HG02884 (cell line): Measurements from ENCODE around the gene SPACDR.

Experiments
- ATAC-seq: cut with Tn5 transposase; IDR thresholded peaks from one replicate; pipeline ENCODE4 v1.9.1; 2021; ENCODE audit warnings: mild to moderate bottlenecking, moderate library complexity; ENCODE audit not compliant: unreplicated experiment

SPACDR gene

DNA sequence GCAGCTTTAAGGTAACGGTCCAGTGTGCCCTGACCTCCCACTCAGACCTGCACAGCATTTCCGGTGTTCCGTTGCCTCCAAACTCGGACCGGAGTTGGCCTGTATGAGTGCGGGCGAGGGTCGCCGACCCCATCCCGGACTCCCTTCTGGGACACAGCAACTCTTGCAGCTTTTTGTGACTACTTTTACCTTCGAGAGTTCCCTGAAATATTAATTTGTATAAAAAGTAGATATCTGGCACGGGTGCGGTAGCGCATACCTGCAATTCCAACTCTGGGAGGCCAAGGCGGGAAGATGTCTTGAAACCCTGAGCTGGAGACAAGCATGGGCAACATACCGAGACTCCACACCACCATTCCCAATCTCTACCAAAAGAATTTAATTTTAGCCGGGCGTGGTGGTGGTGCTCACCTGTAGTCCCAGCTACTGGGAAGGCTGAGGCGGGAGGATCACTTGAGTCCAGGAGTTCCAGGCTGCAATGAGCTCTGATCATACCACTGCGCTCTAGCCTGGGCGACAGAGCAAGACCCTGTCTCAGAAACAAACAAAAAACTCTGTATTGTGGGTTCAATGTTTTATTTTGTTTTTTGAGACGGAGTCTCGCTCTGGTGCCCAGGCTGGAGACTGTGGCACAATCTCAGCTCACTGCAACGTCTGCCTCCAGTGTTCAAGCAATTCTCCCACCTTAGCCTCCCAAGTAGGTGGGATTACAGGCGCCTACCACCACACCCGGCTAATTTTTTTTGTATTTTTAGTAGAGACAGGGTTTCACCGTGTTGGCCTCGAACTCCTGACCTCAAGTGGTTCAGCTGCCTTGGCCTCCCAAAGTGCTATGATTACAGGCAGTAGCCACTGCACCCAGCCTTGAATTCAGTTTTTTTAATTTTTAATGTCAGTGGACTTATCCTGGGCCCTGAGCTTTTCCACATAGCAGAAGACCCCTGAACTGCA is 26.6 kb downstream of the SPACDR start:
- no peak for ATAC-seq

DNA sequence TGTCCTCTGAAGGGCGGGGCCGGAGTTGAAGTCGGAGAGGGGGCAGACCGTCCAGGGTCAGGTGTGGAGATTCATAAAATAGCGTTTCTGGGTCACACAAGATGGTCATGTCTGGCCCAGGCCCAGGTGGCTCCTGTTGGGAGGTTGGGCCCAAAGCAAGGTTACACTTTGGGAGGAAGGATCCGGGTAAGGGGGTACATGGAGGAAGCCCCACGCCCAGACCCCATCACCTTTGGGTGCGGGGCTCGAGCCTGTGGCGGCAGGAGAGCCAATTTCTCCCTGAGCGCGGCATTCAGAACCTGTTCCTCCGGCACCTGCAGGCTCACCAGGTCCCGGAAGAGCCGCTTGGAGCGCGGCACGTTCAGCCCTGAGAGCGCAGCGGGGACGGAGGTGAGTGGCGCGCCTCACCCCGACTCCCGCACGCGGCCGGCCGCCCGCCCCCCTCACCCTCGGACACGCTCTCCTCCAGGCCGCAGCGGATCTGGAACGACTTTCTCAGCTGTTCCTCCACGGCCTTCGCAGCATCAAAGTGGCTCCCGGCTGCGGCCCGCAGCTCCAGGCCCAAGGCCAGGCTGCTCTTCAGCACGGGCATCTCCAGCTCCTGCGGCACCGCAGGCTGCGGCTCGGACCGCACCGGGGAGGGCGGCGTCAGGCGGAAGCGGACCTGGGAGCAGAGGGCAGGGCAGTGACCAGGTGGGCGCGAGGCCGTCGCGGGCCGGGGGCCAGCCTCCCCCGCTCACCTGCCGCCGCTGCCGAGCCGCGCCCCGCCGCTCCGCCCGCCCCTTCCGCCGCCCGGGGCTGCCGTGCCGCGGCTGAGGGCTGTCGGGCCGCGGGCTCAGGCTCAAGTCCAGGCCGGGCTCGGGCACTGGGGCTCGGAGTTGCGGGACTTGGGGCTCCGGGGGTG is 28.4 kb downstream of the SPACDR start:
- peak; percentile 23 for ATAC-seq

DNA sequence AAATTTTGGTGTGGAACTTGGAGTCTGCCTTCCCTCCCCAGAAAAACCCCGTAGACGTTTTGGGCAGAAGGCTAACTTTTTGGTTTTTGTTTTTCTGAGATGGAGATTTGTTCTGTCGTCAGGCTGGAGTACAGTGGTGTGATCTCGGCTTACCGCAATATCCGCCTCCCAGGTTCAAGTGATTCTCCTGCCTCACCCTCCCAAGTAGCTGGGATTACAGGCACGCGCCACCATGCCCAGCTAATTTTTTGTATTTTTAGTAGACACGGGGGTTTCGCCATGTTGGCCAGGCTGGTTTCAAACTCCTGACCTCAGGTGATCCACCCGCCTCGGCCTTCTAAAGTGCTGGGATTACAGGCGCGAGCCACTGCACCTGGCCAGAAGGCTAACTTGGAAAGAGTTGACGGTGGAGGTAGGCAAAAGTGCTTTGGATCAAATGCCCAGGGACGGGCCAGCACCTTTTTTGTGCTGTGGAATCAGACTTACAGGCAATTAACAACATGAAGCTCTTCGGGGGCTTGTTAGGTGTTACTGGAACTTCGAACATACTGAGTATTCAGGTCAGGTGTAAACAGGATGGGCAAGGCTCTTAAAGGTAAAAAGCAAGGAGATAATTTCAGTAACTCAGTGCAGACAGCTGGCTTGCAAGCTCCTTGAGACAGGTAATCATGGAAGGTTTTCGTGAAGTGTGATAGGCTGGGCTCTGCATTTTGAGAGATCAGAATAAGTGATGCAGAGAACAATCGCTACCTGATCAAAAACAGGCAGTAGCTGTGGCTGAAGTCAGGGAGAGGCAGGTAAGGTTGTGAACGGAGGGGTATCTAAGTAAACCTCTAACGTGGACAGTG is 29.5 kb downstream of the SPACDR start:
- no peak for ATAC-seq

DNA sequence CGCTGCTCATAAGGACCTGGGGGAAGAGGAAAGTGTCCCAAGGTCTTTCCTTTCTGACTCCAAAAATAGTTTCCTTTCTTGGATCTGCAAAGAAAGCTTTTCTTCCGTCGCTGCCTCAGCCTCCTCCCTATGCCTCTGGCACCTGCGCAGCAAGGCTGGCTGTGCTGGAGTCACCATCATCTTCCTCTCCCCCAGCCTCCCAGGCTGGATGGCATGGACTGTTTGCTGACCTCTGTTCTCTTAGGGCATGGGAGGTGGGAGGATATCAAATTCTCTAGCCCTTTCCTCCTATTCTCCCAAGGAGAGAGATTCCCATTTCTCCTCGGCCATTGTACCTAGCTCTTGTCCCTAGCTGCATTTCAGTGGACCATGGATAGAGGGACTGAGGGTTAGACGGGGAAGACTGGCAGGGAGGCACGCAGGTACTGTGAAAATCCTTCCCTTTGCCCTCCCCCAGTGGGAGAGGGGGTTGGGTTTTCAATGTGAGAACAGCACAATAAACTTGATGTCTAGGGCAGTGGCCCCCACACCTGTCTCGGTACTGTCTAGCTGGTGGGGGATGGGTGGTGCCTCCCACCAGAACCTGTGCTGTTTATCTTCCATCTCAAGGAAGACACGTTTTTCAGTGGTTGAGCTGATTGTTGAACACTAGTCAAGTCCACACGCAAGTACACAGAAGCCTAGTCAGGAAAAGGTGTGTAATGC is 30.3 kb downstream of the SPACDR start:
- ATAC-seq = no peak

DNA sequence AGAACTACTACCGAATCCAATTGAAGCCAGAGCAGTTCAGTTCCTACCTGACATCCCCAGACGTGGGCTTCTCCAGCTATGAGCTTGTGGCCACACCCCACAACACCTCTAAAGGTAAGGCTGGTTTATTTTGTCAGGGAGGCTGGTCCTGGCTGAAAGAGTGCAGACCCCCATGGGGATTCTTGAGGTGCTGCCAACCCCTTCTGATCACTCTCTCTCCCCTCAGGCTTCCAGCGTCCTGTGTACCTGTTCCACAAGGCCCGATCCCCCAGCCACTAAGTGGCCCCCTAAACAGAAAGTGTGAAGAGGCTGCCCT is 30.8 kb downstream of the SPACDR start:
- no peak for ATAC-seq

DNA sequence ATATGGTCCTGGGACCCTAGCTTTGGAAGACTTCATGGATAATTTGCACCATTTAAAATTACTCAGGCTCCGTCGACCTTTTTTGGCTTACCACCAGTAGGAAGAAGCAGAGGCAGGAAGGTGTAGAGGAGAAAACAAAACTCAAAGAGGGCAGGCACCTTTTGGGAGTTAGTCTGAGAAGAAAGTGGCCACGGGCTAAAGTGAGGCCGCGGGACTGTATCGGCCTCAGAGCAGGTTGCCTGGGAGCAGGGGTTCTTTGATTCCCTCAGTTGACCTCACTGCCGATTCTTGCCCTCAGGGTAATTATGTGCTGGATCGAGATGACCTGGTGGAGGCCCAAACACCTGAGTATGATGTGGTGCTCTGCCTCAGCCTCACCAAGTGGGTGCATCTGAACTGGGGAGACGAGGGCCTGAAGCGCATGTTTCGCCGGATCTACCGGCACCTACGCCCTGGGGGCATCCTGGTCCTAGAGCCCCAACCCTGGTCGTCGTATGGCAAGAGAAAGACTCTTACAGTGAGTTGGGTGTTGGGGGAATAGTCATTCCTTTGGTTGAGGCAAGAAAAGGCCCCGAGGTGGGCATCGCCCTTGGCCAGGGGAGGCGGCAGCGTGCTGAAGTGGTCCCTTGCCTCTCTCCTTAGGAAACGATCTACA is 31.3 kb downstream of the SPACDR start:
- no peak for ATAC-seq

DNA sequence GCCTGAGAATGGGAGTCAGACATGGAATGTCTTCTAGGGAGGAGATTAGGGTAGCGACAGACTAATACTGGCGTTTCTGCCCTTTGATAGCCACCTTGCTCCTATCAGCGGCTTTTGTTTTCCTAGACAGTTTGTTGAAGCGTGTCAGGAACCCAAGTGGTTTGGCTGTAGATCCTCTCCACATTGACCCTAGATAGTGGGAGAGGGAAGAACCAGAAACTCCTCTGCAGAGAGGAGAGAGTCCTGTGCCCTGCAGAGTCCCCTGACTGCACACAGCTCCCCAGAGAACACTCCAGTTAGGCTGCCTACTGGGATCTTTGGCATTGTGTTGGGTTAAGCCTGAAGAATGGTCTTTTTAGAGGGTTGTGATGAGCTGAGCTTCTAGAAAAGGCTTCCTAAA is 32.0 kb downstream of the SPACDR start:
- no peak for ATAC-seq

DNA sequence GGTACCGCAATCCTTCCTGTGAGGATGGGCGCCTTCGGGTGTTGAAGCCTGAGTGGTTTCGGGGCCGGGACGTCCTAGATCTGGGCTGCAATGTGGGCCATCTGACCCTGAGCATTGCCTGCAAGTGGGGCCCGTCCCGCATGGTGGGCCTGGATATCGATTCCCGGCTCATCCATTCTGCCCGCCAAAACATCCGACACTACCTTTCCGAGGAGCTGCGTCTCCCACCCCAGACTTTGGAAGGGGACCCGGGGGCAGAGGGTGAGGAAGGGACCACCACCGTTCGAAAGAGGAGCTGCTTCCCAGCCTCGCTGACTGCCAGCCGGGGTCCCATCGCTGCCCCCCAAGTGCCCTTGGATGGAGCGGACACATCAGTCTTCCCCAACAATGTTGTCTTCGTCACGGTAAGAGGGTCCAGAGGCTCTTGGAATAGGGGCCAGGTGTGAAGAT is 32.7 kb downstream of the SPACDR start:
- no peak for ATAC-seq

DNA sequence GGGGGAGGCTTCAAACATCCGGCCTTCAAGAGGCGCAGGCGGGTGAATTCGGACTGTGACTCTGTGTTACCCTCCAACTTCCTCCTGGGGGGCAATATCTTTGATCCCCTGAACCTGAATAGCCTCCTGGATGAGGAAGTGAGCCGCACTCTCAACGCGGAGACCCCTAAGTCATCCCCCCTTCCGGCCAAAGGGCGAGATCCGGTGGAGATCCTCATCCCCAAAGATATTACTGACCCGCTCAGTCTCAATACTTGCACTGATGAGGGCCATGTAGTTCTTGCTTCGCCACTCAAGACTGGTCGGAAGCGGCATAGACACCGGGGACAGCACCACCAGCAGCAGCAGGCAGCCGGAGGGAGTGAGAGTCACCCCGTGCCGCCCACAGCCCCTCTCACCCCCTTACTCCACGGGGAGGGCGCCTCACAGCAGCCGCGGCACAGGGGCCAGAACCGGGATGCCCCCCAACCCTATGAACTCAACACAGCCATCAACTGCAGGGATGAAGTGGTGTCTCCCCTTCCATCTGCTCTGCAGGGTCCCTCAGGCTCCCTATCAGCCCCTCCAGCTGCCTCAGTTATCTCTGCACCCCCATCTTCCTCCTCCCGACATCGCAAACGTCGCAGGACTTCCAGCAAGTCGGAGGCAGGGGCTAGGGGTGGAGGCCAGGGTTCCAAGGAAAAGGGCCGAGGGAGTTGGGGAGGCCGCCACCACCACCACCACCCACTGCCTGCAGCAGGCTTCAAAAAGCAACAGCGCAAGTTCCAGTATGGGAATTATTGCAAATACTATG is 33.4 kb downstream of the SPACDR start:
- no peak for ATAC-seq

DNA sequence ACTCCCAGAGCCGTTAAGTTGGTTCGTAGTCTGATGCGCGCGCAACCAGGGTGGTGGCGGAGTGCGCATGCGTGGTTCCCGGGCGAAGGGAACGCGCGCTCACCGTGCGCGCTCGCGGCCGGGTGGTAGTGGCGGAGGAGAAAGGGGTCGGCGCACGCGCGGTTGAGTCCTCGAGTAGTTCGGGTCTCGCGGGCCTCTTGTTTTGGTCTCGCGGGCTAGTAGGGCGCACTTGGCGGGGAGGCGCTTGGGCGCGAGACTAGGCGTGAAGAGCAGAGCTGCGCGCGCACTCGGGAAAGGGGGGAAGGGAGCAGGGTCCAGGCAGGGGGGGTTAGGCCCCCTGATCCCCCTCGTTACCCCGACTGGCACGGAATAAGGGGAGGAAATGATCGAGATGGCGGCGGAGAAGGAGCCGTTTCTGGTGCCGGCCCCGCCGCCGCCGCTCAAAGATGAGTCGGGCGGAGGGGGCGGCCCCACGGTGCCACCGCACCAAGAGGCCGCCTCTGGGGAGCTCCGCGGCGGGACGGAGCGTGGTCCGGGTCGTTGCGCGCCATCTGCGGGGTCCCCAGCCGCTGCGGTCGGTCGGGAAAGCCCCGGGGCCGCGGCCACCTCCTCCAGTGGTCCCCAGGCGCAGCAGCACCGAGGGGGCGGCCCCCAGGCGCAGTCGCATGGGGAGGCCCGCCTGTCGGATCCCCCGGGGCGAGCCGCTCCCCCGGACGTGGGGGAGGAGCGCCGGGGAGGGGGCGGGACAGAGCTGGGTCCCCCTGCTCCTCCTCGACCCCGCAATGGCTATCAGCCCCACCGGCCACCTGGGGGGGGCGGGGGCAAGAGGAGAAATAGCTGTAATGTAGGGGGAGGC is 34.2 kb downstream of the SPACDR start, which contains the start of gene MEPCE:
Gene MEPCE, plus strand, starts transcription at position 195 of the 856 bp plus-strand sequence. Its CDS starts 188 bp downstream, at position 383.
- peak; percentile 34 for ATAC-seq

DNA sequence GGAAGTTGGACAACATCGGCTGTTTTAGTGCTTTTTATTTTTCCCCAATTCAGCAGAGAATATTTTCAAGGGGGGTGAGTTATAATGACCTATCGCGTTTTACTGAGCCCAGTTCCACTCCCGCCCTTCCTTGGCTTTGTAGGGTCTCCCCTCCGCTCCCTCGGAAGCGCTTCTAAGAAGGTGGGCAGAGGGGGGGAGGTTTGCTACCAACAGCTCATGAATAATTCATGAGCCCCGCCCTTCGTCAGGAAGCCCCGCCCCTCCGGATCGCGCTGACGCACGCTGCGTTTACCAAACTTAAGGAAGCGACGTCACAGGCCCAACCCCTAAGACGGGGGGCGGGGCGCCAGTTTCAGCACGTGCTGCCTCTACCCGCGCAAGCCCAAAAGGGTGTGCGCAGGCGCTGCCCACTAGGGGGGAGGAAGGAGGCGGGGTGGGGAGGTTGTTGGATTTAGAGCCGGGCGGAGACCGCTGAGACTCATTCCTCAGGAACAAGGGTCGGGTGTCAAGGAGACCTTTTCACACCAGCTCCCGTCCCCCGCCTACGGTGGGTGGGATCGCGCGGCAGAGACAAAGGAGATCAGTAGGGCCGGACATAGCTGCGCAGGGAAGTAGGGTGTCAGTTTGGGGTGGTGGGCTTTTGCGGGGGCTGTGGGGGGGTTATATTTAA is 35.0 kb downstream of the SPACDR start:
- peak; percentile 43 for ATAC-seq

DNA sequence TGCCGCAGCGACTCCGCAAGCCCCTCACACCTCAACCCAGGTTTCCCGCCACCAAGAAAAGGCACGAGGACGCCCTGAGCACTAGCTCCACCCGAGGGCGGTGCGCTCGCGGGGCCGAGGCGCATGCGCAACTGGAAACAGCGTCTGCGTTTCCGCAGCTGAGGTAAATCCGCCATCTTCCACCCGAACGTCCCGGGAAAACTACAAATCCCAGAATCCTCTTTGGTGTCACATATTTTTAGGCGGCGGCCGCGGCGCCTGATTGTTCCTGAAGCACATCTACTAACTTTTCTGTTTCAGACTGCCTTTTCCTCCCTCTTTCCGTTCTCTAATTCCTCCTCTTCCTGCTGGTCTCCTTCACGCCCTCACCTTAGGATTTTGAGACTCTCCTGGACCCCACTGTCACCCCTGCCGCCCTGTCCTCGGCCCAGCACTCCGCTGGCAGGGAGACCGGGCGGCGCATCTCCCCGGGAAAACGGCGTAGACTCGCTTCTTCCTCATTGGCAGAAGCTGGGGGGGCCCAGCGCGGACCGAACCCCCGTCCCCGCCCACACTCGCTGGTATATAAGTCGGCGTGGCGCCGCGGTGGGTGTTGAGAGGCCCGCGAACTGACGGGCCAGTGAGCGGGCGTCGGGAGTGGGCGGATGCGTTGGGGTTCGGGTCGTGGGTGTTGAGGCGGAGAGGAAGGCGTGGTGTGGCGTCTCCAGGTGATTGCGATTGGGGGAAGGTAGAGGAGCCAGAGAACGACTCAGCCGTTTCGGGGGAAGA is 35.7 kb downstream of the SPACDR start, which contains the start of gene ZCWPW1:
Gene ZCWPW1, minus strand, starts transcription at position 505 of the 768 bp plus-strand sequence. CDS start 8,054 bp downstream, outside the sequence.
- peak; percentile 40 for ATAC-seq

DNA sequence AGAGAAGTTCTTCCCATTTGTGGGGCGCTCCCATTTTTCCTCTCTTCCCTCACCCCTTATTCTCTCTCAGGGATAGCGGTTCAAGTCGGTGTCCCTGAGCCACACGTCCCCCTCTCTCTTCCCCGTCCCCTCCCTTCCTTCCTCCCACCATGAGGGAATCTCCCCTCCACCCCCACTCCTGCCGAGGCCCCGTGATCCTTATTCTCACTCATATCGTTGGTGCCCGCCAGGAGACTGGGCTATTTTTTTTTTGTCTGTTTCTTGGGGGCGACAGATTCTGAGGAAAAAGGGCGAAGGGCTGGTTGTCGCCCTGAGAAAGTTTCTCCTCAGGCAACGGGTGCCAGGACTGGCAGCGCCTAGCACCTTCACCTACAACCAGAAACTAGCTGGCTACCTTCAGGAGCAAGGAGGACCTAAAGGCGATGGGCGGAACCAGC is 36.3 kb downstream of the SPACDR start:
- ATAC-seq = no peak

DNA sequence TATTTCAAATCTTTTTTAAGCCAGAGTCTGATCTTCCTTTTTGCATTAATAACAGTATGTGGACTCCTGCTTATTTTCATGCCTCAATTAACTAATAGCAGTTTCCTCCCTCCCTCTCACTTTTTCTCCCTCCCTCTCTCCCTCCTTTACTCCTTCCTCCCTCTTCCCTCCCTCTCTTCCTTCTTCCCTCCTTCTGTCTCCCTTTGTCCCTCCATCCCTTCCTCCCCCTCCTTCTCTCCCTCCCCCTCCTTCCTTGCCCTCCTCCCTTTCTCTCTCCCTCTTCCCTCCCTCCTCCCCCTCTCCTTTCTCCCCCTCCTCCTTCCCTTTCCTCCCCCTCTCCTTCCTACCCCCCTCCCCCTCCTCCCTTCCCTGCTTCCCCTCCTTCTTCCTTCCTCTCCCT is 37.5 kb downstream of the SPACDR start:
- ATAC-seq = no peak

DNA sequence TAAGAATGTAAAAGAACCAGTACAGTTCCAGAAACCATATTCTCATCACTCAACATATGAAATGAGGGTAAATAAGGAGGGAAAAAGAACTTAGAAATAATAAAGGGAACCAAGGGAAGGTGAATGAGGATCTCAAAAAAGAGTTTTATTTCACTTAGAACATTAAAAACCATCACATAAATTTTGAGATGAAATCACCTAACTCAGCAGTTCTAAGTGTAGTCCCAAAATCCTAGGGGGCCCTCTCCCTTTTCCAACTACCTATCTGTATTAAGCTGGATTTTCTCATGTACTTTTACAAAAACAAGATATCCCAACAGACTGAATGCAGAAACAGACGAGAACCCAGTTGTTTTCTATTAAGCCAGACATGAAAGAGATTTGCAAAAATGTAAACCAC is 38.7 kb downstream of the SPACDR start:
- no peak for ATAC-seq

DNA sequence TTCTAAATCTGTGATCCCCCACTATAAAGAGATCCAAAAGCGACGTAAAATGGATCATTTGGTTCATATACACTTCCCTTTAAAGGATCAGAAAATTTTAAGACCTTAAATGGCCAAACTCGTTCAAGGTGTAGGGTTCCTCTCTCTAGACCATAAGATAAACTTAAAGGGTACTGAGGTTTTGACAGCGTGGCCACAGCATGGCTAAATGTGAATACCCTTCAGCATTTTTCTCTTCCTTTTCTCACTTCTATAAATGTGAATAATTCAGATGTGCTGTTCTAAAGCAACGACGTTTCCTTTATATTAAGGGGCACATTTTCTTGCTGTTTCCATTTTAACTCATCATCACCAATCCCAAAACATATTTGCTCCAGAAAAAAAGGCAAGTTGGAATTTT is 40.7 kb downstream of the SPACDR start:
- ATAC-seq = no peak
